Measurements from ENCODE around the gene HDAC8.

The HDAC8 gene

GRCh38 chrX:72545990-72546389, 26.7 kb downstream of the HDAC8 start:
- no peak for DNase-seq (ENCODE audit: extremely low read depth, insufficient read length)
- TF ChIP-seq CTCF (IDR thresholded peaks at IDR 0.05; ENCODE audit: insufficient read depth, low read length, poor library complexity, severe bottlenecking) = peak; percentile 11
- H3K36me3 ChIP-seq (ENCODE audit: control insufficient read depth, insufficient read depth, low read length) = no peaks in the 10 kb centered on the region
- no peaks in the 10 kb centered on the region for H3K27me3 ChIP-seq (replicated peaks; ENCODE audit: control insufficient read depth, insufficient read depth, low read length)
- no peak overlapping the region for H3K4me3 ChIP-seq (replicated peaks; ENCODE audit: low read depth, low read length)

- no peak overlapping the region for H3K4me3 ChIP-seq (replicated peaks; ENCODE audit: low read depth, low read length)
- no peak for DNase-seq (ENCODE audit: extremely low read depth, insufficient read length)
- H3K36me3 ChIP-seq (ENCODE audit: control insufficient read depth, insufficient read depth, low read length) = no peaks in the 10 kb centered on the region
- TF ChIP-seq CTCF (IDR thresholded peaks at IDR 0.05; ENCODE audit: insufficient read depth, low read length, poor library complexity, severe bottlenecking) = no peak
- no peaks in the 10 kb centered on the region for H3K27me3 ChIP-seq (replicated peaks; ENCODE audit: control insufficient read depth, insufficient read depth, low read length)
Measured at GRCh38 chrX:72540318-72540717, 32.3 kb downstream of the HDAC8 start.

- TF ChIP-seq CTCF (IDR thresholded peaks at IDR 0.05; ENCODE audit: insufficient read depth, low read length, poor library complexity, severe bottlenecking) = no peak
- H3K27me3 ChIP-seq (replicated peaks; ENCODE audit: control insufficient read depth, insufficient read depth, low read length) = no peaks in the 10 kb centered on the region
- H3K36me3 ChIP-seq (ENCODE audit: control insufficient read depth, insufficient read depth, low read length) = no peaks in the 10 kb centered on the region
- no peak overlapping the region for H3K4me3 ChIP-seq (replicated peaks; ENCODE audit: low read depth, low read length)
- DNase-seq (ENCODE audit: extremely low read depth, insufficient read length) = no peak
Measured at GRCh38 chrX:72539822-72540221, 32.8 kb downstream of the HDAC8 start.

- TF ChIP-seq CTCF (IDR thresholded peaks at IDR 0.05; ENCODE audit: insufficient read depth, low read length, poor library complexity, severe bottlenecking) = no peak
- no peaks in the 10 kb centered on the region for H3K27me3 ChIP-seq (replicated peaks; ENCODE audit: control insufficient read depth, insufficient read depth, low read length)
- DNase-seq (ENCODE audit: extremely low read depth, insufficient read length) = no peak
- no peak overlapping the region for H3K4me3 ChIP-seq (replicated peaks; ENCODE audit: low read depth, low read length)
- H3K36me3 ChIP-seq (ENCODE audit: control insufficient read depth, insufficient read depth, low read length) = no peaks in the 10 kb centered on the region
Measured at GRCh38 chrX:72536542-72536941, 36.1 kb downstream of the HDAC8 start.

- H3K36me3 ChIP-seq (ENCODE audit: control insufficient read depth, insufficient read depth, low read length) = no peaks in the 10 kb centered on the region
- no peaks in the 10 kb centered on the region for H3K27me3 ChIP-seq (replicated peaks; ENCODE audit: control insufficient read depth, insufficient read depth, low read length)
- no peak for TF ChIP-seq CTCF (IDR thresholded peaks at IDR 0.05; ENCODE audit: insufficient read depth, low read length, poor library complexity, severe bottlenecking)
- H3K4me3 ChIP-seq (replicated peaks; ENCODE audit: low read depth, low read length) = no peak overlapping the region
- DNase-seq (ENCODE audit: extremely low read depth, insufficient read length) = no peak
Measured at GRCh38 chrX:72532366-72532765, 40.3 kb downstream of the HDAC8 start.
